DMS153 (cell line): ENCODE data around the gene SAMD11.
"Not testable (repeated sequence)": the region's sequence is repeated elsewhere in the genome, so short reads cannot be mapped to it uniquely, and the experiment has no call there.

Source experiments
- DNase-seq: peaks from one replicate; lab custom pipeline; 2025; lab: John Stamatoyannopoulos, UW

SAMD11 gene, protein sequence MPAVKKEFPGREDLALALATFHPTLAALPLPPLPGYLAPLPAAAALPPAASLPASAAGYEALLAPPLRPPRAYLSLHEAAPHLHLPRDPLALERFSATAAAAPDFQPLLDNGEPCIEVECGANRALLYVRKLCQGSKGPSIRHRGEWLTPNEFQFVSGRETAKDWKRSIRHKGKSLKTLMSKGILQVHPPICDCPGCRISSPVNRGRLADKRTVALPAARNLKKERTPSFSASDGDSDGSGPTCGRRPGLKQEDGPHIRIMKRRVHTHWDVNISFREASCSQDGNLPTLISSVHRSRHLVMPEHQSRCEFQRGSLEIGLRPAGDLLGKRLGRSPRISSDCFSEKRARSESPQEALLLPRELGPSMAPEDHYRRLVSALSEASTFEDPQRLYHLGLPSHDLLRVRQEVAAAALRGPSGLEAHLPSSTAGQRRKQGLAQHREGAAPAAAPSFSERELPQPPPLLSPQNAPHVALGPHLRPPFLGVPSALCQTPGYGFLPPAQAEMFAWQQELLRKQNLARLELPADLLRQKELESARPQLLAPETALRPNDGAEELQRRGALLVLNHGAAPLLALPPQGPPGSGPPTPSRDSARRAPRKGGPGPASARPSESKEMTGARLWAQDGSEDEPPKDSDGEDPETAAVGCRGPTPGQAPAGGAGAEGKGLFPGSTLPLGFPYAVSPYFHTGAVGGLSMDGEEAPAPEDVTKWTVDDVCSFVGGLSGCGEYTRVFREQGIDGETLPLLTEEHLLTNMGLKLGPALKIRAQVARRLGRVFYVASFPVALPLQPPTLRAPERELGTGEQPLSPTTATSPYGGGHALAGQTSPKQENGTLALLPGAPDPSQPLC

DNA sequence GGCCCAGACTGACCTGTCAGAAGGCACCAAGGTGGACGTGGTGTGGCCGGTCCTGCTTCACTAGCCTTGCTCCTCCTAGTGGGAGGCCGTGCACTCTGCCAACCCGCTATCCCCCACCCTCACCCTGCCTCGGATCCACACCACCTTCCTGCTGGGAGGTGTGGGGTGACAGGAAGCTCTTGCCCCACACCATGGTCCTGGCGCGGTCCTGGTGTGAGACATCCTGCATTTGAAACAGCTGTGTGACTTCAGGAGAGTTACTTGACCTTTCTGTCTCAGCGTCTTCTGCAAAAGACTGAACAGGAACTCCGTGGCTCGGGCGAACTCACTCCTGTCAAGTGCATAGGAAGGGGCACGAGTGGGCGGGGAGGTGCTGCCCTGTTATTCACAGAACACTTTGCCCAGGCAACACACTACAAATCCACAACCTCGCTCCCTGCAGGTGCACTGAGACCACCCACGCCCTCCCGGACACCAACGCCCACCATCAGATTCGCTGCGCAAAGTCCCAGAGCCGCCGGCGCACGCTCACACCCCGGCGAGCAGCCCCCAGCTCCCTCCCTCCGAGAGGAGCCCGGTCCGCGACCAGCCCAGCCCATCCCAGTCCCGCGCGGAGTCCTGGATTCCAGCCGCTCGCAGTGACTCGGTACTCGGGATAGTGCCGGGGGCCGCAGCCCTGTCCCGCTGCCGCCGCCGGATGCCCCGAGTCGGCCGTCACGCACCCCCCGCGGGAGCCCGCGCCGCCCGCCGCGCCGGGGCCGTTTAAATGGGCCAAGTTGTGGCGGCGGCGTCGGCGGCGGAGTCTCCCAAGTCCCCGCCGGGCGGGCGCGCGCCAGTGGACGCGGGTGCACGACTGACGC lies at the start of gene SAMD11:
Gene SAMD11 (plus strand): TSS at position 793 of the 860 bp plus-strand sequence. CDS start 509 bp downstream, outside the sequence.
- peak; percentile 68 for DNase-seq

- DNase-seq, result not testable (repeated sequence)
Observed at GRCh38 chr1:876428-877208, 47.1 kb upstream of the SAMD11 start.

GRCh38 chr1:877209-877986 lies 46.3 kb upstream of the SAMD11 start:
- DNase-seq, result not testable (repeated sequence)

GRCh38 chr1:880511-880910 lies 43.2 kb upstream of the SAMD11 start:
- not testable (repeated sequence) for DNase-seq

DNA sequence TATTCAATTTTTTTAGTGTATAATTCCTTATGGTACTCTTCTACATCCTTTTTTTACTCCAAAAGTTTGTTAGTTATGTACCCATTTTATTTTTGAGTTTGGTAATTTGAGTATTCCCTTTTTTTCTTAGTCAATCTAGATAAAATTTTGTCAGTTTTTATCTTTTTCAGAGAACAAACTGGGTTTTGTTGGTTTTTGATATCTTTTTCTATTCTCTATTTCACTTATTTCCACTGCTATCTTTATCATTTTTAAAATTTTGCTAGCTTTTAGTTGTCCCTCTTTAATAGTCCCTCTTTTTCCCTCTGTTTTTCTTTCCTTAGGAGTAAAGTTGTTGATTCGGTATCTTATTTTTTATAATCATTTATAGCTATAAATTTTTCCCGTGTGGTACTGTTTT lies 42.8 kb upstream of the SAMD11 start:
- DNase-seq, result not testable (repeated sequence)

- DNase-seq, result no peak
Observed at GRCh38 chr1:886311-886710, 37.4 kb upstream of the SAMD11 start.

GRCh38 chr1:886760-887159 lies 37.0 kb upstream of the SAMD11 start:
- no peak for DNase-seq

- DNase-seq, result no peak
Observed at GRCh38 chr1:888297-888696, 35.4 kb upstream of the SAMD11 start.

GRCh38 chr1:889774-890173 lies 33.9 kb upstream of the SAMD11 start:
- not testable (repeated sequence) for DNase-seq

- DNase-seq, result not testable (repeated sequence)
Observed at GRCh38 chr1:890234-890633, 33.5 kb upstream of the SAMD11 start.

DNA sequence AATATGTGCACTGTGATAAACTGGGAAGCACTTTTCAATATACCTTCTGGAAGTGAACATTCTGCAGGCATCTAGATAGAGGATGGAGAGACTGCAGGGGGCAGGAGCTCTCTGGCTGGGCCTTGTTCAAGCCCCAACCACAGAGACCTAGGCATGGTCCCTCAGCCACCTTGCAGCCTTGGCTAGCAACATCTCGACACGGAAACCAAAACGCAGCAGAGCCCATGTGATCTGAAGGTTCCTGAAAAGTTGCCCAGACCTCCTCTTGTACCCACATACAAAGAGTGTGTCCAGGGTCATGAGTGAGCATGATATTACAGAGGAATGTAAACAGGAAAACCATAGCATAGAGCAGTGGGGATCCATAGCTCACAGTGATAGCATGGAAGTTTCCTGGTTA lies 33.1 kb upstream of the SAMD11 start:
- DNase-seq, result no peak

- no peak for DNase-seq
Observed at GRCh38 chr1:897226-897625, 26.5 kb upstream of the SAMD11 start.

GRCh38 chr1:897951-898350 lies 25.8 kb upstream of the SAMD11 start:
- not testable (repeated sequence) for DNase-seq

GRCh38 chr1:899636-900317 lies 23.9 kb upstream of the SAMD11 start:
- DNase-seq, result no peak

DNA sequence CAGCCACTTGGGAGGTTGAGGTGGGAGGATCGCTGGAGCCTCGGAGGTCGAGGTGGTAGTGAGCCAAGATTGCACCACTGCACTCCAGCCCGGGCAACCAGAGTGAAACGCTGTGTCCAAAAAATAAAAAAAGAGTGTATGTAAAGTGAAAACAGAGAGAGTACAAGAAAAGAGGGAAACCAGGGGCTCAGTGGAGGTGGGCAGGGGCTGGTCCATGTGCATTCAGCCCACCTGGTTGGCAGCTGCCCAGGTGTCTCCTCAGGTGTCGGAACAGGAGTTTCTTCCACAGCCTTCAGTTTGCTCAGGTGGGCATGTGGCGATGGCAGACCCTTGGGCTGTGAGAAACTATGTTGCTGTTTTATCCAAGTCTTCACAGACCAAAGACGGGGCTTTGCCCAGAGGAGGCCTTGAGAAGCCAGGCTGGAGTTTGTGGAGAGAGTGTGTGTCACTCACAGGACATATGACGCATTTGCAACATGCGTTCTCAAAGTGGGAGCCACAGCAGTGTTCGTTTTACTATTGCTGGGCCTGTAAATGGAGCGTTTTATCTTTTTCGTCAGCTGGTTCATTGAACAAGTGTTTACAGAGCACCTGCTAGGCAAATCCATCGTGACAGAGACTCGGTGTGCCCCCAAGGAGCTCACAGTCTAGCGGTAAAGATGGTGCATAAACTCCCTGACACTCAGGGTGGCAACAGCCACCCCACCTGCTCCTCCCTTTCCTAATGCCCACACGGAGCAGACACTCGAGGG lies 22.4 kb upstream of the SAMD11 start:
- DNase-seq, result no peak

DNA sequence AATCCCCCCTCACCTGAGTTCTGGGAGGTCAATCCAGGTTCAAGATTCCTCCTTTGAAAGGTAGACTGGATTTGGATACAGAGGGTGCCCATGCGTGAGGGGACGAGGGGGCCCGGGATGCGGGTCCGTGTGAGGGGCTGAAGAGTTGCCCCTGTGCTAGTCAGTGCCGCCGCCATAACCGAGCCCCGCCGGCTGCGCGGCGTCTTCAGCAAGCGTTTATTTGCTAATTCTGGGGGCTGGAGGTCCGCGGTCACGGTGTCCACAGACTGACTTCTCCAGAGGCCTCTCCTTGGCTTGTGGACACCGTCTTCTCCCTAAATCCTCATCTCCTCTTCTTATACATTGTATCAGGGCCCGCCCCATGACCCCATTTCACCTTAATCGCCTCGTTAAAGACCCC lies 20.9 kb upstream of the SAMD11 start:
- no peak for DNase-seq

DNA sequence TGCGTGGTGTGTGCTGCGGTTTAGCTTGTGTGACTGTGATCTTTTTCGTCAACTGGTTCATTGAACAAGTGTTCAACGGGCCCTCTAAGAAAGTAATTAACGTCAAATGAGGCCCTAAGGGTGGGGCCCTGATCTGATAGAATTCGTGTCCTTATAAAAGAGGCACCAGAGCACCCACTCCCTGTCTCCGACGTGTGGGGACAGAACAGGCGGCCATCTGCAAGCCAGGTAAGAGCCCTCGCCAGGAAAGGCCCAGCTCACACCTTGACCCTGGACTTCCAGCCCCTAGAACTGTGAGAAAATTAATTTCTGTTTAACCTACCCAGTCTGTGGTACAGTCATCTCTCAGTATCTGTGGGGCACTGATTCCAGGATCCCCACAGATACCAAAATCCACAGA lies 20.4 kb upstream of the SAMD11 start:
- no peak for DNase-seq

DNA sequence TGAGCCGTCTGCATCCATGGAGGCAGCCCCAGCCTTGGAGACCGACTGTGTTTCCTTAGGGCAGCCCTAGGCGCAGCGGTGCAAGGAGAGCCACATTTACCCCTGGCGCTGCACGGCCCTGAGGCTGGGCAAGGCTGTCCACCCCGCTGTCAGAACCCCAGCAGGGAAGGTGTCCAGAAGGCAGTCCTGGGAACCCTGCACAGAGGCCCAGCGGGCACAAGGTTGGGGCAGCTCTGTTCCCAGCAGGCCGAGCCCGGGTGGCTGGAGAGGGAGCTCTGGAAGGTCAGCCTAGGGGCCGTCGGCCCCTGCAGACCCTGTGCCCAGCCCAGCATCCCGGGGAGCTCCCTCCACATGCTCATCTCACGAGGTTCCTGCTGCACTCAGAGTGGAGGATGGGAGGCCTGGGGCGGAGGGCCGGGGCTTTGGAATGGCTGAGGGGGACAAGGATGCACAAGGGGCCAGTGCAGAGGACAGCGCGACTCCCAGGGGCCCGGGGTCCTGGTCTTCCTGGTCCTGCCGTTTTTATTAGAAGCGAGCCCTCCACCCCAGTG lies 19.9 kb upstream of the SAMD11 start:
- DNase-seq, result no peak
